Measurements from ENCODE around the gene PTPRN.
"Not testable (repeated sequence)": the region's sequence is repeated elsewhere in the genome, so short reads cannot be mapped to it uniquely, and the experiment has no call there.

Gene PTPRN

GRCh38 chr2:219332542-219332941, 23.3 kb upstream of the PTPRN start, which contains the start of gene RESP18:
Gene RESP18 (minus strand): TSS chr2:219332744.
- Histone ChIP-seq H3K27me3 (ENCODE audit: low read depth, low read length) (peaks cover 11% of the 10 kb centered on the region), H3K27ac (ENCODE audit: low read length) (no peak within 1 kb of the TSS), H3K4me3 (ENCODE audit: low read depth in 1 of 2, low read length in 2 of 2) (no peak within 1 kb of the TSS), H3K9me3 (ENCODE audit: control insufficient read depth in 1 of 2, low read length in 2 of 2) (peaks cover 0 to 4% of the 10 kb centered on the region in 2 donors), H3K36me3 (ENCODE audit: control insufficient read depth in 1 of 2, insufficient read depth in 2 of 2, low read length in 2 of 2) (no peaks in the 10 kb centered on the region), H3K4me1 (ENCODE audit: control insufficient read depth in 1 of 2, insufficient read depth in 2 of 2, low read length in 2 of 2) (no peaks in the 10 kb centered on the region)

GRCh38 chr2:219331560-219332213, 22.5 kb upstream of the PTPRN start:
- H3K4me1 ChIP-seq (ENCODE audit: control insufficient read depth in 1 of 2, insufficient read depth in 2 of 2, low read length in 2 of 2): no peaks in the 10 kb centered on the region
- H3K4me3 ChIP-seq (ENCODE audit: low read depth in 1 of 2, low read length in 2 of 2): no peak overlapping the region
- peaks cover 0 to 4% of the 10 kb centered on the region in 2 donors for H3K9me3 ChIP-seq (ENCODE audit: control insufficient read depth in 1 of 2, low read length in 2 of 2)
- H3K27me3 ChIP-seq (ENCODE audit: low read depth, low read length): peaks cover 11% of the 10 kb centered on the region
- H3K36me3 ChIP-seq (ENCODE audit: control insufficient read depth in 1 of 2, insufficient read depth in 2 of 2, low read length in 2 of 2): no peaks in the 10 kb centered on the region
- H3K27ac ChIP-seq (ENCODE audit: low read length): no peak overlapping the region

GRCh38 chr2:219327719-219328118, 18.5 kb upstream of the PTPRN start:
- H3K4me3 ChIP-seq (ENCODE audit: low read depth in 1 of 2, low read length in 2 of 2): no peak overlapping the region
- peaks cover 11% of the 10 kb centered on the region for H3K27me3 ChIP-seq (ENCODE audit: low read depth, low read length)
- no peaks in the 10 kb centered on the region for H3K4me1 ChIP-seq (ENCODE audit: control insufficient read depth in 1 of 2, insufficient read depth in 2 of 2, low read length in 2 of 2)

GRCh38 chr2:219325657-219326315, 16.6 kb upstream of the PTPRN start:
- Histone ChIP-seq H3K4me3 (ENCODE audit: low read depth in 1 of 2, low read length in 2 of 2) (no peak overlapping the region), H3K4me1 (ENCODE audit: control insufficient read depth in 1 of 2, insufficient read depth in 2 of 2, low read length in 2 of 2) (no peaks in the 10 kb centered on the region), H3K27ac (ENCODE audit: low read length) (no peak overlapping the region), H3K36me3 (ENCODE audit: control insufficient read depth in 1 of 2, insufficient read depth in 2 of 2, low read length in 2 of 2) (no peaks in the 10 kb centered on the region), H3K27me3 (ENCODE audit: low read depth, low read length) (no peaks in the 10 kb centered on the region), H3K9me3 (ENCODE audit: control insufficient read depth in 1 of 2, low read length in 2 of 2) (no peaks in the 10 kb centered on the region)

More at GRCh38 chr2:219327719-219328118, 18.5 kb upstream of the PTPRN start:
- Histone ChIP-seq H3K9me3 (ENCODE audit: control insufficient read depth in 1 of 2, low read length in 2 of 2) (no peaks in the 10 kb centered on the region), H3K36me3 (ENCODE audit: control insufficient read depth in 1 of 2, insufficient read depth in 2 of 2, low read length in 2 of 2) (no peaks in the 10 kb centered on the region), H3K27ac (ENCODE audit: low read length) (no peak overlapping the region)

GRCh38 chr2:219325136-219325535, 15.9 kb upstream of the PTPRN start:
- Histone ChIP-seq H3K9me3 (ENCODE audit: control insufficient read depth in 1 of 2, low read length in 2 of 2) (no peaks in the 10 kb centered on the region), H3K36me3 (ENCODE audit: control insufficient read depth in 1 of 2, insufficient read depth in 2 of 2, low read length in 2 of 2) (no peaks in the 10 kb centered on the region), H3K4me1 (ENCODE audit: control insufficient read depth in 1 of 2, insufficient read depth in 2 of 2, low read length in 2 of 2) (no peaks in the 10 kb centered on the region), H3K4me3 (ENCODE audit: low read depth in 1 of 2, low read length in 2 of 2) (no peak overlapping the region), H3K27ac (ENCODE audit: low read length) (no peak overlapping the region), H3K27me3 (ENCODE audit: low read depth, low read length) (no peaks in the 10 kb centered on the region)

GRCh38 chr2:219323434-219323833, 14.2 kb upstream of the PTPRN start:
- Histone ChIP-seq H3K9me3 (ENCODE audit: control insufficient read depth in 1 of 2, low read length in 2 of 2) (no peaks in the 10 kb centered on the region), H3K36me3 (ENCODE audit: control insufficient read depth in 1 of 2, insufficient read depth in 2 of 2, low read length in 2 of 2) (no peaks in the 10 kb centered on the region), H3K27ac (ENCODE audit: low read length) (no peak overlapping the region), H3K27me3 (ENCODE audit: low read depth, low read length) (no peaks in the 10 kb centered on the region), H3K4me3 (ENCODE audit: low read depth in 1 of 2, low read length in 2 of 2) (no peak overlapping the region), H3K4me1 (ENCODE audit: control insufficient read depth in 1 of 2, insufficient read depth in 2 of 2, low read length in 2 of 2) (no peaks in the 10 kb centered on the region)

GRCh38 chr2:219314804-219315468, 5.7 kb upstream of the PTPRN start:
- peaks cover 4% of the 10 kb centered on the region for H3K27me3 ChIP-seq (ENCODE audit: low read depth, low read length)
- no peaks in the 10 kb centered on the region for H3K36me3 ChIP-seq (ENCODE audit: control insufficient read depth in 1 of 2, insufficient read depth in 2 of 2, low read length in 2 of 2)
- no peaks in the 10 kb centered on the region for H3K9me3 ChIP-seq (ENCODE audit: control insufficient read depth in 1 of 2, low read length in 2 of 2)
- no peak overlapping the region for H3K27ac ChIP-seq (ENCODE audit: low read length)
- no peaks in the 10 kb centered on the region for H3K4me1 ChIP-seq (ENCODE audit: control insufficient read depth in 1 of 2, insufficient read depth in 2 of 2, low read length in 2 of 2)
- H3K4me3 ChIP-seq (ENCODE audit: low read depth in 1 of 2, low read length in 2 of 2): no peak overlapping the region

- H3K4me3 ChIP-seq (ENCODE audit: low read depth in 1 of 2, low read length in 2 of 2); H3K27ac ChIP-seq (ENCODE audit: low read length); H3K9me3 ChIP-seq (ENCODE audit: control insufficient read depth in 1 of 2, low read length in 2 of 2); H3K36me3 ChIP-seq (ENCODE audit: control insufficient read depth in 1 of 2, insufficient read depth in 2 of 2, low read length in 2 of 2): not testable (repeated sequence)
- H3K4me1 ChIP-seq (ENCODE audit: control insufficient read depth in 1 of 2, insufficient read depth in 2 of 2, low read length in 2 of 2): peaks cover 0 to 13% of the 10 kb centered on the region in 2 donors
- H3K27me3 ChIP-seq (ENCODE audit: low read depth, low read length): peaks cover 20% of the 10 kb centered on the region
Measured at GRCh38 chr2:219312683-219313263, 3.6 kb upstream of the PTPRN start.

- Histone ChIP-seq H3K4me1 (ENCODE audit: control insufficient read depth in 1 of 2, insufficient read depth in 2 of 2, low read length in 2 of 2) (peaks cover 0 to 13% of the 10 kb centered on the region in 2 donors), H3K36me3 (ENCODE audit: control insufficient read depth in 1 of 2, insufficient read depth in 2 of 2, low read length in 2 of 2) (no peaks in the 10 kb centered on the region), H3K9me3 (ENCODE audit: control insufficient read depth in 1 of 2, low read length in 2 of 2) (no peaks in the 10 kb centered on the region), H3K4me3 (ENCODE audit: low read depth in 1 of 2, low read length in 2 of 2) (no peak overlapping the region), H3K27ac (ENCODE audit: low read length) (no peak overlapping the region), H3K27me3 (ENCODE audit: low read depth, low read length) (peaks cover 28% of the 10 kb centered on the region)
Measured at GRCh38 chr2:219308142-219309101, 779 bp downstream of the PTPRN start.

- no peak overlapping the region for H3K4me3 ChIP-seq (ENCODE audit: low read depth in 1 of 2, low read length in 2 of 2)
- H3K27me3 ChIP-seq (ENCODE audit: low read depth, low read length): peaks cover 28% of the 10 kb centered on the region
- no peak overlapping the region for H3K27ac ChIP-seq (ENCODE audit: low read length)
- H3K4me1 ChIP-seq (ENCODE audit: control insufficient read depth in 1 of 2, insufficient read depth in 2 of 2, low read length in 2 of 2): peaks cover 0 to 13% of the 10 kb centered on the region in 2 donors
- H3K9me3 ChIP-seq (ENCODE audit: control insufficient read depth in 1 of 2, low read length in 2 of 2): no peaks in the 10 kb centered on the region
- H3K36me3 ChIP-seq (ENCODE audit: control insufficient read depth in 1 of 2, insufficient read depth in 2 of 2, low read length in 2 of 2): no peaks in the 10 kb centered on the region
Measured at GRCh38 chr2:219306047-219306446, 3.2 kb downstream of the PTPRN start.

Measured in muscle layer of duodenum (tissue), 2 donors.